NCI-H2029 treated with DMSO at 0.1 percent for 48 hours (cell line): ENCODE results near the gene TMEM63B.
"Not testable (repeated sequence)": the region's sequence is repeated elsewhere in the genome, so short reads cannot be mapped to it uniquely, and the experiment has no call there.

Experiments used
- DNase-seq: peaks from one replicate; lab custom pipeline; 2025; lab: John Stamatoyannopoulos, UW

Gene TMEM63B

GRCh38 chr6:44171899-44172546 is 44.7 kb downstream of the TMEM63B start:
- no peak for DNase-seq

GRCh38 chr6:44172731-44173500 is 45.6 kb downstream of the TMEM63B start:
- peak; percentile 67 for DNase-seq

GRCh38 chr6:44176130-44176761 is 48.9 kb downstream of the TMEM63B start:
- no peak for DNase-seq

- no peak for DNase-seq
Observed at GRCh38 chr6:44176762-44177509, 49.6 kb downstream of the TMEM63B start.

- no peak for DNase-seq
Observed at GRCh38 chr6:44177691-44178423, 50.5 kb downstream of the TMEM63B start.

- no peak for DNase-seq
Observed at GRCh38 chr6:44178424-44179071, 51.2 kb downstream of the TMEM63B start.

- DNase-seq, result no peak
Observed at GRCh38 chr6:44179072-44179536, 51.8 kb downstream of the TMEM63B start.

- DNase-seq, result no peak
Observed at GRCh38 chr6:44179648-44180047, 52.3 kb downstream of the TMEM63B start.

- no peak for DNase-seq
Observed at GRCh38 chr6:44180406-44180805, 53.1 kb downstream of the TMEM63B start.

- no peak for DNase-seq
Observed at GRCh38 chr6:44180886-44181285, 53.5 kb downstream of the TMEM63B start.

- DNase-seq, result not testable (repeated sequence)
Observed at GRCh38 chr6:44181784-44182183, 54.4 kb downstream of the TMEM63B start.

GRCh38 chr6:44182911-44183390 is 55.6 kb downstream of the TMEM63B start:
- DNase-seq, result no peak

GRCh38 chr6:44183783-44184182 is 56.4 kb downstream of the TMEM63B start:
- no peak for DNase-seq

GRCh38 chr6:44185356-44185755 is 58.0 kb downstream of the TMEM63B start:
- DNase-seq, result not testable (repeated sequence)

- DNase-seq, result no peak
Observed at GRCh38 chr6:44185953-44186634, 58.7 kb downstream of the TMEM63B start.

- no peak for DNase-seq
Observed at GRCh38 chr6:44186635-44187025, 59.3 kb downstream of the TMEM63B start.

- DNase-seq, result no peak
Observed at GRCh38 chr6:44188819-44189218, 61.5 kb downstream of the TMEM63B start.

- DNase-seq, result no peak
Observed at GRCh38 chr6:44189257-44189656, 61.9 kb downstream of the TMEM63B start.

GRCh38 chr6:44190715-44191114 is 63.4 kb downstream of the TMEM63B start:
- DNase-seq, result no peak

GRCh38 chr6:44192428-44193041 is 65.2 kb downstream of the TMEM63B start:
- DNase-seq, result peak; percentile 1
